Testis (tissue), 3 donors: ENCODE results near the gene ALPK3. TPM values are rescaled to one million over a fixed set of nuclear protein-coding genes. Genes with fewer than 3 reads are reported as not detected.

Experiments used
- DNase-seq: peaks from one replicate; pipeline ENCODE4 v3.0.0-alpha.2; 2019
- H3K27ac ChIP-seq, 2 donors: fragments of 200-600 bp; sonication (generic); one replicate each; pipeline ENCODE4 v1.5.1; 2019
- H3K27me3 ChIP-seq: fragments of 200-600 bp; sonication (generic); one replicate; pipeline ENCODE4 v1.5.1; 2019
- H3K36me3 ChIP-seq: fragments of 200-600 bp; sonication (generic); one replicate; pipeline ENCODE4 v1.5.1; 2017; ENCODE audit warnings: low read depth; ENCODE audit errors: missing control alignments
- H3K4me1 ChIP-seq: fragments of 200-600 bp; sonication (generic); one replicate; pipeline ENCODE4 v1.5.1; 2019
- H3K4me3 ChIP-seq, 2 donors: fragments of 200-600 bp; sonication (generic); one replicate each; pipeline ENCODE4 v1.5.1; 2017 to 2019
- H3K9me3 ChIP-seq: fragments of 200-600 bp; sonication (generic); one replicate; pipeline ENCODE4 v1.5.1; 2017
- POLR2A ChIP-seq: fragments of 450-650 bp; IDR thresholded peaks from one replicate; pipeline ENCODE4 v1.6.1; 2017; ENCODE audit warnings: antibody characterized with exemption, mild to moderate bottlenecking, moderate library complexity
- WGBS, 2 donors: methylation state at CpG; one replicate each; pipeline ENCODE4 v1.1.5; 2018; 5-methylcytosine and 5-hydroxymethylcytosine counted together
- intact Hi-C: fragments of 100-400 bp; cut with DNase I; formaldehyde crosslinking; loops from one replicate; pipeline ENCODE4 v1.15.1; 2023; ENCODE audit warnings: low total_unique reads
- polyA plus RNA-seq: library from polyadenylated mRNA; stranded (reverse); fragments of 350-450 nt; fragmentation: Illumina TruSeq; extraction: RNeasy Lipid Tissue Mini Kit (QIAGEN cat#74804); gene quantifications from one replicate; pipeline ENCODE4 v1.2.3, GENCODE V29; 2014; ENCODE audit warnings: low read depth, low replicate concordance; ENCODE audit not compliant: insufficient read depth
- total RNA-seq, 2 donors: library from RNA; depleted of rRNA; stranded (reverse); fragments of >200 nt; gene quantifications; one replicate each; pipeline ENCODE4 v1.2.3, GENCODE V29; 2016
- TF ChIP-seq, protein P1 (sequence below), 3 experiments: fragments of 450-650 bp in 2 of 3; fragments of 200-600 bp in 1 of 3; sonication (generic) in 1 of 3; IDR thresholded peaks; one replicate each; pipeline ENCODE4 v1.5.1; 2016 to 2019; ENCODE audit warnings: antibody characterized with exemption in 3 of 3, mild to moderate bottlenecking in 2 of 3, moderate library complexity in 1 of 3

ALPK3 gene
- total and polyA plus RNA-seq, 3 donors from 2014 or later: 3.0 to 5.0 (median 4.1) TPM

DNA sequence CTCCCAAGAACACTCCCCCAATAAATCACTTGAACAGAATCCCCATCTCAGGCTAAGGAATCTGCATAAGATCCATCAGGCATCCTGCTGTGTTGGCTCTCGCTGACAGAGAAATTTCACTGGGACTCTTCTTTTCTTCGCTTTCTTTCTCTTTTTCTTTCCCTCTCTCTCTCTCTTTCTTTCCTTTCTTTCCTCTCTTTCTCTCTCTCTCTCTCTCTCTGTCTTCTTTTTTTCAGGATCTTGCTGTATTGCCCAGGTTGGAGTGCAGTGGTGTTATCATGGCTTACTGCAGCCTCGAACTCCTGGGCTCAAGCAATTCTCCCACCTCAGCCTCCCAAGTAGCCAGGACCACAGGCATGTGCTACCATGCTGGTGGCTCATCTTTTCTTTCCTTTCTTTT, 62.9 kb downstream of the ALPK3 start:
- Histone ChIP-seq H3K4me3 (no peak overlapping the region), H3K4me1 (no peaks in the 10 kb centered on the region), H3K27ac (no peak overlapping the region), H3K27me3 (no peaks in the 10 kb centered on the region), H3K36me3 (no peaks in the 10 kb centered on the region), H3K9me3 (no peaks in the 10 kb centered on the region)
- intact Hi-C loops: no loop called here
- DNase-seq: no peak
- no peak for TF ChIP-seq POLR2A
- WGBS, 2 donors: 92 to 97% methylated on average over 3 of the region's 3 CpGs

DNA sequence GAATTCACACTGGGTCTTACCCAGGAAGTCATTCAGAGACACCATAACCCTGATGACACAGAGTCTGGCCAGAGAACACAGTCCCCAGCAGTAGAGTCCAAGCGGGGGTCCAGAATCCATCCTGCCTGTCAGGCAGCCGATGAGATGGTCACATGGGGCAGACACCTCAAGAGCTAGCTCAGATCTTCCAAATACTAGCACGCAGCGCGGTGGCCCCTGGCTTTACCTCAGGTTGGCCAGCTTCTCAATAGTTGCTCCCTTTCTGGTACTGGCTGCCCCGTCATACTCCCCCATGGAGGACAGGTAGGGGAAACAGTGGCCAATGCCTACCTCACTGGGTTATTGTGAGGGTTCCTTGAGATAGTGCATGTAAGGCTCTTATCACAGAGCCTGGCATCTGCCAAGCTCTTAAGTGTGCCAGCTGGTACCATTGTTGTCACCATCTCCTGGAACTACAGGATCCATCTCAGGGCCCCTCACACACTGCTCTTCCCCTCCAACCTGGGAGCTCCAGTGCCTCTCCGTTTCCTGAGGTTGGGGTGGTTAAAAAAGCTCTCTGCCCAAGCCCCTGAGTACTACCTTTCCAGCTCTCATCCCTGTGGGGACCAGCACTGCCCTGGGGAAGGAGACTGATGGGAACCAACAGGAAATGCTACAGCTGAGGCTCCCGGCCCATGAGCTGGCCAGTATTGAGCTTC, 63.8 kb downstream of the ALPK3 start:
- no peak overlapping the region for H3K4me3 ChIP-seq
- H3K27ac ChIP-seq: no peak overlapping the region
- no peaks in the 10 kb centered on the region for H3K36me3 ChIP-seq
- H3K4me1 ChIP-seq: no peaks in the 10 kb centered on the region
- 89 to 90% methylated on average over 6 to 8 of the region's 8 CpGs for WGBS, 2 donors
- DNase-seq: no peak
- no peak for TF ChIP-seq POLR2A
- TF ChIP-seq, protein P1, sequence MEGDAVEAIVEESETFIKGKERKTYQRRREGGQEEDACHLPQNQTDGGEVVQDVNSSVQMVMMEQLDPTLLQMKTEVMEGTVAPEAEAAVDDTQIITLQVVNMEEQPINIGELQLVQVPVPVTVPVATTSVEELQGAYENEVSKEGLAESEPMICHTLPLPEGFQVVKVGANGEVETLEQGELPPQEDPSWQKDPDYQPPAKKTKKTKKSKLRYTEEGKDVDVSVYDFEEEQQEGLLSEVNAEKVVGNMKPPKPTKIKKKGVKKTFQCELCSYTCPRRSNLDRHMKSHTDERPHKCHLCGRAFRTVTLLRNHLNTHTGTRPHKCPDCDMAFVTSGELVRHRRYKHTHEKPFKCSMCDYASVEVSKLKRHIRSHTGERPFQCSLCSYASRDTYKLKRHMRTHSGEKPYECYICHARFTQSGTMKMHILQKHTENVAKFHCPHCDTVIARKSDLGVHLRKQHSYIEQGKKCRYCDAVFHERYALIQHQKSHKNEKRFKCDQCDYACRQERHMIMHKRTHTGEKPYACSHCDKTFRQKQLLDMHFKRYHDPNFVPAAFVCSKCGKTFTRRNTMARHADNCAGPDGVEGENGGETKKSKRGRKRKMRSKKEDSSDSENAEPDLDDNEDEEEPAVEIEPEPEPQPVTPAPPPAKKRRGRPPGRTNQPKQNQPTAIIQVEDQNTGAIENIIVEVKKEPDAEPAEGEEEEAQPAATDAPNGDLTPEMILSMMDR (IDR thresholded peaks at IDR 0.05): no peak
- no peaks in the 10 kb centered on the region for H3K9me3 ChIP-seq
- intact Hi-C loops: no loop called here
- H3K27me3 ChIP-seq: no peaks in the 10 kb centered on the region

DNA sequence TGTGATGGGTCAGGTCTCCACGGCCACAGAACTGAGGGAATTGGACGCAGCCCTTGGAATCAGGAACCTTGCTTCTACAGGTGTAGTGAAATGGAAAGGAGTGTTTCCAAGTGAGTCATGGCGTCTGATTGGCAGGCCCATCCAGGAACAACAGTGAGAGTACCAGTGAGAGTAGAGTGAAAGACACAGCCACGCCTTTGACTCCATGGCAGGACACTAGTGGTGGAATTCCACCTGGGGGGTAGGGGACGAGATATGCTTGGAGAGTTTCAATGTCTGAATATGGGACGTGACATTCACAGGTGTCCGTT, 64.3 kb downstream of the ALPK3 start:
- no peak for DNase-seq
- no peaks in the 10 kb centered on the region for H3K4me1 ChIP-seq
- no peaks in the 10 kb centered on the region for H3K27me3 ChIP-seq
- intact Hi-C loops: no loop called here
- no peak for TF ChIP-seq POLR2A
- TF ChIP-seq, protein P1 (IDR thresholded peaks at IDR 0.05): no peak
- H3K36me3 ChIP-seq: no peaks in the 10 kb centered on the region
- WGBS, 2 donors: 94 to 96% methylated on average over 7 of the region's 7 CpGs
- H3K9me3 ChIP-seq: no peaks in the 10 kb centered on the region
- no peak overlapping the region for H3K27ac ChIP-seq
- no peak overlapping the region for H3K4me3 ChIP-seq

DNA sequence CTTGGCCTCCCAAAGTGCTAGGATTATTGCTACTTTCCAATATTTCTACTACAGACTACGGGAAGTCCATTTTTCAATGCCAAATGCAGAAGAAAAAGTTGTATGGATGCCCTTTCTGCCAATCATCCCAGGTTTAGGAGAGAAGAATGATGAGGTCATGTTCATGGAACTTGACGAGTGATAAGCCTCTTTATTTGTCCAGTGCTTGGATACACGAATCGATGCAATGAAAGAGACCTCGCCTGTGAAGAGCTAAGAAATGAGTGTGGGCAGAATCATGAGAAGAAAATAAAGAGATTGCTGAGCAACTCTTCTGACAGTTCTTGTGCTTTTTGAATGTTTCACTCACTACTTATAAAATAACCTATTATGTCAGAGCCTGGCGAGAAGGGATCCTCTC, 66.3 kb downstream of the ALPK3 start:
- 67 to 68% methylated on average over 6 of the region's 6 CpGs for WGBS, 2 donors
- DNase-seq: no peak
- TF ChIP-seq, protein P1 (IDR thresholded peaks at IDR 0.05): no peak
- no peak for TF ChIP-seq POLR2A
- no peaks in the 10 kb centered on the region for H3K36me3 ChIP-seq
- no peaks in the 10 kb centered on the region for H3K27me3 ChIP-seq
- no peaks in the 10 kb centered on the region for H3K9me3 ChIP-seq
- H3K4me1 ChIP-seq: no peaks in the 10 kb centered on the region
- H3K4me3 ChIP-seq: no peak overlapping the region
- intact Hi-C loops: no loop called here
- H3K27ac ChIP-seq: no peak overlapping the region

DNA sequence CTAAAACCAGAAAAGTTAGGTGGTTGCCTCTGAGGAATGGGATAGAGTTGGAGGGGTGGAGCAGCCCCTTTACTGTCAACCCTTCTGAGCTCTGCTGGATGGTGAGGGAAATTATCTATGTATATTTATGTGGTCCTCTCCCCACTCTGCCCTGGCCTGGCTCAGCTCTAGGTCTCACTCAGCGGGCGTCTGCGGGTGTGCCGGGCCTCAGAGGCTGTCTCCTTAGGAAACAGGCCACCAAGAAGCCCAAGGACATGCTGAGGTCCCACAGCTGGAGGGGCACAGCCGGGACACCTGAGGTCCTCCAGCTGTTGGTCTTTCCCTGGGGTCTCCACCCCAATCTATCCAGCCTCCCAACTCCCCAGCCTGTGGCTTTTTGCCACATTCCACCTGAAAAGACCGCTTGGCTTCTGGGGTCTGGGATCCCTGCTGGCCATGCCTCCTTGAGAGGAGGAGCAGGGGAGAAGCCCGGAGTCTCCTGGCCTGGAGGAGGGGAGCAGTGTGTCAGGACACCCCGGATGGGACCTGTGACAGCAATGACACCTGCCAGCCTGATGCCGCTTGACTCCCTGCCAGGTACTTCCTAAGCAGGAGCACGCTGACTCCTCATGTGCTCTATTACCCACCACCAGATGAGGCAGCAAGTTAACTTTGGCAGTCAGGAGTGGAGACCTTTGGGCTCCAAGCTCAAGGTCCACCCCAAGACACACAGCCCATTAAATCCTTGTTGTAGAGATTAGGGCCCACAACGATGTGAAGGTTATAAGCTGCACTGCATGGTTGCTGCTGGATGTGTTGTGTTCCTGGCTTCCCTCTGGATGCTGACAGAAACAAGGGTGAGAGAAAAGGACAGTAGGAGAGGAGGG, 67.0 kb downstream of the ALPK3 start, which contains the start of gene SLC28A1:
Gene SLC28A1 (plus strand): TSS at position 747 of the 866 bp plus-strand sequence. CDS start 3,099 bp downstream, outside the sequence.
- Histone ChIP-seq H3K27me3 (no peaks in the 10 kb centered on the region), H3K4me1 (no peaks in the 10 kb centered on the region), H3K36me3 (no peaks in the 10 kb centered on the region), H3K27ac (no peak within 1 kb of the TSS), H3K4me3 (no peak within 1 kb of the TSS), H3K9me3 (no peaks in the 10 kb centered on the region)
- intact Hi-C loops: no loop called here
- no peak for DNase-seq
- 82 to 88% methylated on average over 7 to 11 of the region's 11 CpGs for WGBS, 2 donors
- no peak for TF ChIP-seq POLR2A
- TF ChIP-seq, protein P1 (IDR thresholded peaks at IDR 0.05): no peak
